NB4 (cell line): ENCODE data around the gene CLRN2.

Source experiments
- POLR2A ChIP-seq: IDR thresholded peaks from 2 replicates; pipeline ENCODE4 v1.6.1; 2011; ENCODE audit warnings: mild to moderate bottlenecking; ENCODE audit not compliant: insufficient read length; ENCODE audit errors: extremely low read depth
- TF ChIP-seq, protein P1 (sequence below): IDR thresholded peaks from one replicate; pipeline ENCODE4 v1.5.1; 2012; ENCODE audit warnings: low read depth, low read length

DNA sequence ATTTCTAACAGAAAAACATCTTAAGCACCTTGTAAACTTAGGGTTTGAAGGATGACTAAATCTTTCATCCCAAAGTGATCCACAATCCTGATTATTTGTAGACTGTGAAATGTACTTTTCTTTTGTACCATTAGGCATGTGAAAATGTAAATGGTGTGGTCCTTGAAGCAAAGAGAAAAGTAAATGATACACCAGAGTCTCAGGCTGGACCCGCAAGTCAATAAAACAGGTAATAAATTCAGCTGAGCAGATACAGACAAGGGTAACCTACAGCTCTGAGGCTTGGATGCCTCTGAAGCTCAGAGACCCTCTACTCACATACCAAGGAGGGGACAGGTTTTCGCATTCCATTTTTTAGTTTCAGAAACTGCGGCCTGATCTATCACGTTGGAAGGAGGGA, 59.2 kb downstream of the CLRN2 start:
- TF ChIP-seq, protein P1, sequence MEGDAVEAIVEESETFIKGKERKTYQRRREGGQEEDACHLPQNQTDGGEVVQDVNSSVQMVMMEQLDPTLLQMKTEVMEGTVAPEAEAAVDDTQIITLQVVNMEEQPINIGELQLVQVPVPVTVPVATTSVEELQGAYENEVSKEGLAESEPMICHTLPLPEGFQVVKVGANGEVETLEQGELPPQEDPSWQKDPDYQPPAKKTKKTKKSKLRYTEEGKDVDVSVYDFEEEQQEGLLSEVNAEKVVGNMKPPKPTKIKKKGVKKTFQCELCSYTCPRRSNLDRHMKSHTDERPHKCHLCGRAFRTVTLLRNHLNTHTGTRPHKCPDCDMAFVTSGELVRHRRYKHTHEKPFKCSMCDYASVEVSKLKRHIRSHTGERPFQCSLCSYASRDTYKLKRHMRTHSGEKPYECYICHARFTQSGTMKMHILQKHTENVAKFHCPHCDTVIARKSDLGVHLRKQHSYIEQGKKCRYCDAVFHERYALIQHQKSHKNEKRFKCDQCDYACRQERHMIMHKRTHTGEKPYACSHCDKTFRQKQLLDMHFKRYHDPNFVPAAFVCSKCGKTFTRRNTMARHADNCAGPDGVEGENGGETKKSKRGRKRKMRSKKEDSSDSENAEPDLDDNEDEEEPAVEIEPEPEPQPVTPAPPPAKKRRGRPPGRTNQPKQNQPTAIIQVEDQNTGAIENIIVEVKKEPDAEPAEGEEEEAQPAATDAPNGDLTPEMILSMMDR: no peak
- TF ChIP-seq POLR2A: no peak
